HEK293 (cell line): ENCODE results near the gene PCLAF.

Experiments used
- CTCF ChIA-PET: fragments of 350-600 bp; formaldehyde crosslinking; extraction: SDS; loops from one replicate; lab custom pipeline; 2021; ENCODE audit warnings: antibody characterized with exemption; lab: Yijun Ruan, JAX
- POLR2A ChIA-PET: fragments of 300-600 bp; formaldehyde crosslinking; extraction: SDS; loops from one replicate; lab custom pipeline; 2020; ENCODE audit warnings: antibody characterized with exemption, inconsistent platforms; lab: Yijun Ruan, JAX
- H3K27ac ChIP-seq: fragments of 200-500 bp; sonication (Bioruptor generic); 2 replicates; pipeline ENCODE4 v1.5.1; 2014; ENCODE audit warnings: low read depth, low read length, control low read depth, inconsistent platforms; ENCODE audit errors: extremely low read depth
- H3K36me3 ChIP-seq, 2 experiments: fragments of 200-500 bp in 1 of 2; sonication (Bioruptor generic) in 1 of 2; 1 replicate in 1 of 2; 2 replicates in 1 of 2; pipeline ENCODE4 v1.5.1; 2014 to 2017; ENCODE audit warnings: inconsistent platforms in 2 of 2, low read length in 2 of 2; ENCODE audit not compliant: control insufficient read depth in 2 of 2, insufficient read depth in 1 of 2
- H3K4me1 ChIP-seq: fragments of 200-500 bp; sonication (Bioruptor generic); 2 replicates; pipeline ENCODE4 v1.5.1; 2014; ENCODE audit warnings: mild to moderate bottlenecking, low read length, inconsistent platforms; ENCODE audit not compliant: control insufficient read depth, insufficient read depth
- H3K4me3 ChIP-seq: 2 replicates; pipeline ENCODE4 v1.5.1; 2011; ENCODE audit warnings: low read depth, mild to moderate bottlenecking, control low read depth, low read length, moderate library complexity
- H3K9me3 ChIP-seq: fragments of 200-500 bp; sonication (Bioruptor generic); 2 replicates; pipeline ENCODE4 v1.5.1; 2014; ENCODE audit warnings: low read depth, low read length, inconsistent platforms; ENCODE audit not compliant: control insufficient read depth, insufficient read depth
- FEZF1 ChIP-seq: fragments of 450-650 bp; formaldehyde crosslinking; IDR thresholded peaks from 2 replicates; pipeline ENCODE4 v1.5.1; 2016; ENCODE audit warnings: missing biosample characterization, missing genetic modification characterization
- KLF9 ChIP-seq: fragments of 450-650 bp; formaldehyde crosslinking; IDR thresholded peaks from 2 replicates; pipeline ENCODE4 v1.5.1; 2016; ENCODE audit warnings: missing biosample characterization, missing genetic modification characterization, low read depth
- RBAK ChIP-seq: fragments of 450-650 bp; formaldehyde crosslinking; IDR thresholded peaks from 2 replicates; pipeline ENCODE4 v1.5.1; 2016; ENCODE audit warnings: missing biosample characterization, missing genetic modification characterization
- SALL2 ChIP-seq: fragments of 450-650 bp; formaldehyde crosslinking; IDR thresholded peaks from 2 replicates; pipeline ENCODE4 v1.5.0; 2017; ENCODE audit warnings: missing biosample characterization, mild to moderate bottlenecking, missing genetic modification characterization, borderline replicate concordance
- ZBTB21 ChIP-seq: fragments of 450-650 bp; formaldehyde crosslinking; IDR thresholded peaks from 2 replicates; pipeline ENCODE4 v1.5.1; 2017; ENCODE audit warnings: missing biosample characterization, missing genetic modification characterization
- ZBTB8A ChIP-seq: fragments of 450-650 bp; formaldehyde crosslinking; IDR thresholded peaks from 2 replicates; pipeline ENCODE4 v1.5.1; 2016; ENCODE audit warnings: missing biosample characterization, missing genetic modification characterization
- ZEB2 ChIP-seq: fragments of 450-650 bp; formaldehyde crosslinking; IDR thresholded peaks from 2 replicates; pipeline ENCODE4 v1.5.1; 2016; ENCODE audit warnings: missing biosample characterization, missing genetic modification characterization
- ZNF138 ChIP-seq: fragments of 450-650 bp; formaldehyde crosslinking; IDR thresholded peaks from 2 replicates; pipeline ENCODE4 v1.5.1; 2016; ENCODE audit warnings: missing biosample characterization, missing genetic modification characterization, borderline replicate concordance
- ZNF140 ChIP-seq: fragments of 450-650 bp; formaldehyde crosslinking; IDR thresholded peaks from 2 replicates; pipeline ENCODE4 v1.5.1; 2016; ENCODE audit warnings: missing biosample characterization, missing genetic modification characterization
- ZNF266 ChIP-seq: fragments of 450-650 bp; formaldehyde crosslinking; IDR thresholded peaks from 2 replicates; pipeline ENCODE4 v1.5.1; 2016; ENCODE audit warnings: missing biosample characterization, missing genetic modification characterization, low read depth
- ZNF366 ChIP-seq: fragments of 450-650 bp; formaldehyde crosslinking; conservative IDR thresholded peaks from 2 replicates; pipeline ENCODE4 v1.5.1; 2016; ENCODE audit warnings: missing biosample characterization, missing genetic modification characterization
- ZNF416 ChIP-seq: fragments of 450-650 bp; formaldehyde crosslinking; IDR thresholded peaks from 2 replicates; pipeline ENCODE4 v1.5.1; 2016; ENCODE audit warnings: missing biosample characterization, missing genetic modification characterization
- ZNF433 ChIP-seq: fragments of 450-650 bp; formaldehyde crosslinking; IDR thresholded peaks from 2 replicates; pipeline ENCODE4 v1.5.1; 2016; ENCODE audit warnings: missing biosample characterization, missing genetic modification characterization, low read depth
- ZNF558 ChIP-seq: fragments of 450-650 bp; formaldehyde crosslinking; IDR thresholded peaks from 2 replicates; pipeline ENCODE4 v1.5.1; 2016; ENCODE audit warnings: missing biosample characterization, missing genetic modification characterization
- ZNF560 ChIP-seq: fragments of 450-650 bp; formaldehyde crosslinking; IDR thresholded peaks from 2 replicates; pipeline ENCODE4 v1.5.1; 2017; ENCODE audit warnings: missing biosample characterization, missing genetic modification characterization, borderline replicate concordance
- ZNF623 ChIP-seq: fragments of 450-650 bp; formaldehyde crosslinking; IDR thresholded peaks from 2 replicates; pipeline ENCODE4 v1.5.1; 2016; ENCODE audit warnings: missing biosample characterization, missing genetic modification characterization
- ZNF629 ChIP-seq: fragments of 450-650 bp; formaldehyde crosslinking; IDR thresholded peaks from 2 replicates; pipeline ENCODE4 v1.5.1; 2017; ENCODE audit warnings: missing biosample characterization, missing genetic modification characterization
- ZNF654 ChIP-seq: fragments of 450-650 bp; formaldehyde crosslinking; IDR thresholded peaks from 2 replicates; pipeline ENCODE4 v1.5.1; 2016; ENCODE audit warnings: low read depth, missing biosample characterization, missing genetic modification characterization
- ZNF777 ChIP-seq: fragments of 450-650 bp; formaldehyde crosslinking; IDR thresholded peaks from 2 replicates; pipeline ENCODE4 v1.5.1; 2017; ENCODE audit warnings: missing biosample characterization, missing genetic modification characterization, borderline replicate concordance
- ZNF785 ChIP-seq: fragments of 450-650 bp; formaldehyde crosslinking; IDR thresholded peaks from 2 replicates; pipeline ENCODE4 v1.5.1; 2016; ENCODE audit warnings: missing biosample characterization, missing genetic modification characterization
- ZNF792 ChIP-seq: fragments of 450-650 bp; formaldehyde crosslinking; IDR thresholded peaks from 2 replicates; pipeline ENCODE4 v1.5.1; 2016; ENCODE audit warnings: missing biosample characterization, missing genetic modification characterization
- ZXDB ChIP-seq: fragments of 450-650 bp; formaldehyde crosslinking; IDR thresholded peaks from 2 replicates; pipeline ENCODE4 v1.5.1; 2016; ENCODE audit warnings: missing biosample characterization, missing genetic modification characterization
- TF ChIP-seq, protein P1 (sequence below): fragments of 450-650 bp; formaldehyde crosslinking; IDR thresholded peaks from 2 replicates; pipeline ENCODE4 v1.5.1; 2016; ENCODE audit warnings: missing biosample characterization, missing genetic modification characterization
- TF ChIP-seq, protein P2 (sequence below): fragments of 450-650 bp; formaldehyde crosslinking; IDR thresholded peaks from 2 replicates; pipeline ENCODE4 v1.5.1; 2016; ENCODE audit warnings: missing biosample characterization, missing genetic modification characterization
- TF ChIP-seq, protein P3 (sequence below): fragments of 450-650 bp; formaldehyde crosslinking; conservative IDR thresholded peaks from 2 replicates; pipeline ENCODE4 v1.5.1; 2016; ENCODE audit warnings: low read depth, missing biosample characterization, missing genetic modification characterization
- TF ChIP-seq, protein P4 (sequence below): fragments of 450-650 bp; formaldehyde crosslinking; IDR thresholded peaks from 2 replicates; pipeline ENCODE4 v1.5.1; 2016; ENCODE audit warnings: missing biosample characterization, missing genetic modification characterization

The PCLAF gene

DNA sequence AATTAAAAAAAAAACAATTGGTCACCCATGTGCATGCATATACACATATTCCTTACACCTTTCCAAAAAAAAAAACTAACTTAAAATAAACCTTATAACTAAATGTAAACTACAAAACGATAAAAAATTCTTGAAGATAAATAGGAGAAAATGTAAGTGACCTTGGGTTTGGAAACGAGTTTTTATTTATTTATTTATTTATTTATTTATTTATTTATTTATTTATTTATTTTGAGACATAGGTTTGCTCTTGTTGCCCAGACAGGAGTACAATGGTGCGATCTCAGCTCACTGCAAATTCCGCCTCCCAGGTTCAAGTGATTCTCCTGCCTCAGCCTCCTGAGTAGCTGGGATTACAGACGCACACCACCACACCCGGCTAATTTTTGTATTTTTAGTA is 35.0 kb downstream of the PCLAF start (continued):
- TF ChIP-seq ZNF138 (tag by site-specific recombination), result 0 out of 2 replicates have a peak, but pooled peaks have one; percentile 27
- TF ChIP-seq ZXDB (tag by site-specific recombination), result peak; percentile 77; the same call in 1 of the 2 replicates
- peak; percentile 79 for TF ChIP-seq ZNF623 (tag by site-specific recombination)
- 0 out of 2 replicates have a peak, but pooled peaks have one; percentile 34 for TF ChIP-seq ZBTB21 (tag by site-specific recombination)
- peak; percentile 59 for TF ChIP-seq ZNF266
- TF ChIP-seq RBAK (tag by site-specific recombination), result 0 out of 2 replicates have a peak, but pooled peaks have one; percentile 20
- TF ChIP-seq ZBTB8A, result peak; percentile 78
- TF ChIP-seq ZNF140 (tag by site-specific recombination), result peak; percentile 86; the same call in 1 of the 2 replicates
- TF ChIP-seq ZNF560 (tag by site-specific recombination), result 0 out of 2 replicates have a peak, but pooled peaks have one; percentile 45
- TF ChIP-seq, protein P1, sequence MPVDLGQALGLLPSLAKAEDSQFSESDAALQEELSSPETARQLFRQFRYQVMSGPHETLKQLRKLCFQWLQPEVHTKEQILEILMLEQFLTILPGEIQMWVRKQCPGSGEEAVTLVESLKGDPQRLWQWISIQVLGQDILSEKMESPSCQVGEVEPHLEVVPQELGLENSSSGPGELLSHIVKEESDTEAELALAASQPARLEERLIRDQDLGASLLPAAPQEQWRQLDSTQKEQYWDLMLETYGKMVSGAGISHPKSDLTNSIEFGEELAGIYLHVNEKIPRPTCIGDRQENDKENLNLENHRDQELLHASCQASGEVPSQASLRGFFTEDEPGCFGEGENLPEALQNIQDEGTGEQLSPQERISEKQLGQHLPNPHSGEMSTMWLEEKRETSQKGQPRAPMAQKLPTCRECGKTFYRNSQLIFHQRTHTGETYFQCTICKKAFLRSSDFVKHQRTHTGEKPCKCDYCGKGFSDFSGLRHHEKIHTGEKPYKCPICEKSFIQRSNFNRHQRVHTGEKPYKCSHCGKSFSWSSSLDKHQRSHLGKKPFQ, result peak; percentile 46; the same call in 1 of the 2 replicates
- TF ChIP-seq, protein P2, sequence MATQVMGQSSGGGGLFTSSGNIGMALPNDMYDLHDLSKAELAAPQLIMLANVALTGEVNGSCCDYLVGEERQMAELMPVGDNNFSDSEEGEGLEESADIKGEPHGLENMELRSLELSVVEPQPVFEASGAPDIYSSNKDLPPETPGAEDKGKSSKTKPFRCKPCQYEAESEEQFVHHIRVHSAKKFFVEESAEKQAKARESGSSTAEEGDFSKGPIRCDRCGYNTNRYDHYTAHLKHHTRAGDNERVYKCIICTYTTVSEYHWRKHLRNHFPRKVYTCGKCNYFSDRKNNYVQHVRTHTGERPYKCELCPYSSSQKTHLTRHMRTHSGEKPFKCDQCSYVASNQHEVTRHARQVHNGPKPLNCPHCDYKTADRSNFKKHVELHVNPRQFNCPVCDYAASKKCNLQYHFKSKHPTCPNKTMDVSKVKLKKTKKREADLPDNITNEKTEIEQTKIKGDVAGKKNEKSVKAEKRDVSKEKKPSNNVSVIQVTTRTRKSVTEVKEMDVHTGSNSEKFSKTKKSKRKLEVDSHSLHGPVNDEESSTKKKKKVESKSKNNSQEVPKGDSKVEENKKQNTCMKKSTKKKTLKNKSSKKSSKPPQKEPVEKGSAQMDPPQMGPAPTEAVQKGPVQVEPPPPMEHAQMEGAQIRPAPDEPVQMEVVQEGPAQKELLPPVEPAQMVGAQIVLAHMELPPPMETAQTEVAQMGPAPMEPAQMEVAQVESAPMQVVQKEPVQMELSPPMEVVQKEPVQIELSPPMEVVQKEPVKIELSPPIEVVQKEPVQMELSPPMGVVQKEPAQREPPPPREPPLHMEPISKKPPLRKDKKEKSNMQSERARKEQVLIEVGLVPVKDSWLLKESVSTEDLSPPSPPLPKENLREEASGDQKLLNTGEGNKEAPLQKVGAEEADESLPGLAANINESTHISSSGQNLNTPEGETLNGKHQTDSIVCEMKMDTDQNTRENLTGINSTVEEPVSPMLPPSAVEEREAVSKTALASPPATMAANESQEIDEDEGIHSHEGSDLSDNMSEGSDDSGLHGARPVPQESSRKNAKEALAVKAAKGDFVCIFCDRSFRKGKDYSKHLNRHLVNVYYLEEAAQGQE (tag by site-specific recombination), result peak; percentile 64
- TF ChIP-seq, protein P3, sequence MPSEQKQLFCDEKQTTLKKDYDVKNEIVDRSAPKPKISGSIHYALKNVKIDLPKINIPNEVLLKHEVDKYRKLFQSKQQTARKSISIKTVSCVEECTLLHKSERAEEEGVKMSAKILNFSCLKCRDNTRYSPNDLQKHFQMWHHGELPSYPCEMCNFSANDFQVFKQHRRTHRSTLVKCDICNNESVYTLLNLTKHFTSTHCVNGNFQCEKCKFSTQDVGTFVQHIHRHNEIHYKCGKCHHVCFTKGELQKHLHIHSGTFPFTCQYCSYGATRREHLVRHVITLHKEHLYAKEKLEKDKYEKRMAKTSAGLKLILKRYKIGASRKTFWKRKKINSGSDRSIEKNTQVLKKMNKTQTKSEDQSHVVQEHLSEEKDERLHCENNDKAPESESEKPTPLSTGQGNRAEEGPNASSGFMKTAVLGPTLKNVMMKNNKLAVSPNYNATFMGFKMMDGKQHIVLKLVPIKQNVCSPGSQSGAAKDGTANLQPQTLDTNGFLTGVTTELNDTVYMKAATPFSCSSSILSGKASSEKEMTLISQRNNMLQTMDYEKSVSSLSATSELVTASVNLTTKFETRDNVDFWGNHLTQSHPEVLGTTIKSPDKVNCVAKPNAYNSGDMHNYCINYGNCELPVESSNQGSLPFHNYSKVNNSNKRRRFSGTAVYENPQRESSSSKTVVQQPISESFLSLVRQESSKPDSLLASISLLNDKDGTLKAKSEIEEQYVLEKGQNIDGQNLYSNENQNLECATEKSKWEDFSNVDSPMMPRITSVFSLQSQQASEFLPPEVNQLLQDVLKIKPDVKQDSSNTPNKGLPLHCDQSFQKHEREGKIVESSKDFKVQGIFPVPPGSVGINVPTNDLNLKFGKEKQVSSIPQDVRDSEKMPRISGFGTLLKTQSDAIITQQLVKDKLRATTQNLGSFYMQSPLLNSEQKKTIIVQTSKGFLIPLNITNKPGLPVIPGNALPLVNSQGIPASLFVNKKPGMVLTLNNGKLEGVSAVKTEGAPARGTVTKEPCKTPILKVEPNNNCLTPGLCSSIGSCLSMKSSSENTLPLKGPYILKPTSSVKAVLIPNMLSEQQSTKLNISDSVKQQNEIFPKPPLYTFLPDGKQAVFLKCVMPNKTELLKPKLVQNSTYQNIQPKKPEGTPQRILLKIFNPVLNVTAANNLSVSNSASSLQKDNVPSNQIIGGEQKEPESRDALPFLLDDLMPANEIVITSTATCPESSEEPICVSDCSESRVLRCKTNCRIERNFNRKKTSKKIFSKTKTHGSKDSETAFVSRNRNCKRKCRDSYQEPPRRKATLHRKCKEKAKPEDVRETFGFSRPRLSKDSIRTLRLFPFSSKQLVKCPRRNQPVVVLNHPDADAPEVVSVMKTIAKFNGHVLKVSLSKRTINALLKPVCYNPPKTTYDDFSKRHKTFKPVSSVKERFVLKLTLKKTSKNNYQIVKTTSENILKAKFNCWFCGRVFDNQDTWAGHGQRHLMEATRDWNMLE (tag by site-specific recombination), result peak; percentile 92
- TF ChIP-seq ZNF629 (tag by site-specific recombination), result peak; percentile 58; the same call in 1 of the 2 replicates
- TF ChIP-seq ZNF654, result peak; percentile 44
- 0 out of 2 replicates have a peak, but pooled peaks have one; percentile 64 for TF ChIP-seq ZNF433

DNA sequence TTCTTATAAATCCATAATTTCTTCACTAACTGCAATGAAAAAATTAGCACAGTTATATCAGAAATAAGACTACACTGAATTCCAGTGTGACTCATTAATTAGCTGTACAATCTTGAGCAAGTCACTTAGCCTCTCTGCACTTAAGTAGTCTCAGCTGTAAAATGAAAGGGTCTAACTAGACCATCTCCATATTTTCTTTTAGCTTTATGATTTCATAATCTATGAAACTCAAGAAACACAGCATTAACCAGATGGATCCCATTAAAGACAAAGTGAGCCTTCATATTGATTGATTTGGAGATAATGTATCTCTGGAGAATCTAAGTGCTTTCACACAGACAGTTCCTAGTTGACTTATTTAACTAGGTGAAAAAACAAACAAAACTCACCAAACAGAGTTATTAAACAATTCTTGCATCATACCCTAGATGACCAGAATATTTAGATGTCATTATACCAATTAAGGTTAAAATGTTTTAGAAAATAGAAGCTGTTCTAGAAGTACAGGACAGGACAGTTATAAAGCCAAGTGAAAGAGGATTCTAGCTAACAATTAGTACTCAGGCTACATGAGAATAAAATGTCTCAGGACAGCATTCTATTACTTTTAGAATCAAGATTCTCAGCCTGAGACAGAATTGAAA is 36.5 kb downstream of the PCLAF start:
- peaks cover 12% of the 10 kb centered on the region for H3K4me1 ChIP-seq
- CTCF ChIA-PET, result interaction anchor here (0.6 kb wide), 1 partner anchor 122 kb away, joined by 5 read pairs; no protein-coding TSS in a partner anchor
- TF ChIP-seq ZNF366 (tag by site-specific recombination) (0 out of 2 replicates have a peak, but pooled peaks have one; percentile 17), SALL2 (tag by site-specific recombination) (no peak), KLF9 (tag by site-specific recombination) (no peak), FEZF1 (tag by site-specific recombination) (0 out of 2 replicates have a peak, but pooled peaks have one; percentile 19), ZNF416 (tag by site-specific recombination) (no peak), ZEB2 (tag by site-specific recombination) (0 out of 2 replicates have a peak, but pooled peaks have one; percentile 25), ZNF558 (tag by site-specific recombination) (no peak), ZNF785 (no peak), ZNF777 (tag by site-specific recombination) (no peak), ZNF792 (no peak)
- TF ChIP-seq, protein P4, sequence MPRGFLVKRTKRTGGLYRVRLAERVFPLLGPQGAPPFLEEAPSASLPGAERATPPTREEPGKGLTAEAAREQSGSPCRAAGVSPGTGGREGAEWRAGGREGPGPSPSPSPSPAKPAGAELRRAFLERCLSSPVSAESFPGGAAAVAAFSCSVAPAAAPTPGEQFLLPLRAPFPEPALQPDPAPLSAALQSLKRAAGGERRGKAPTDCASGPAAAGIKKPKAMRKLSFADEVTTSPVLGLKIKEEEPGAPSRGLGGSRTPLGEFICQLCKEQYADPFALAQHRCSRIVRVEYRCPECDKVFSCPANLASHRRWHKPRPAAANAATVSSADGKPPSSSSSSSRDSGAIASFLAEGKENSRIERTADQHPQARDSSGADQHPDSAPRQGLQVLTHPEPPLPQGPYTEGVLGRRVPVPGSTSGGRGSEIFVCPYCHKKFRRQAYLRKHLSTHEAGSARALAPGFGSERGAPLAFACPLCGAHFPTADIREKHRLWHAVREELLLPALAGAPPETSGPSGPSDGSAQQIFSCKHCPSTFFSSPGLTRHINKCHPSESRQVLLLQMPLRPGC (tag by site-specific recombination), result no peak

More for the DNA sequence above, 36.5 kb downstream of the PCLAF start:
- Histone ChIP-seq H3K36me3 (peaks cover 0 to 7% of the 10 kb centered on the region in 2 experiments; a peak in 2 of 3 replicates), H3K27ac (no peak overlapping the region), H3K9me3 (no peaks in the 10 kb centered on the region), H3K4me3 (no peak overlapping the region)
- POLR2A ChIA-PET, result no interaction called here
